ENCODE data around the gene GRIN2A. TPM values are rescaled to one million over a fixed set of nuclear protein-coding genes. Genes with fewer than 3 reads are reported as not detected.

The GRIN2A gene
- polyA plus RNA-seq, 5 donors: 0.10 to 0.94 (median 0.32) TPM

DNA sequence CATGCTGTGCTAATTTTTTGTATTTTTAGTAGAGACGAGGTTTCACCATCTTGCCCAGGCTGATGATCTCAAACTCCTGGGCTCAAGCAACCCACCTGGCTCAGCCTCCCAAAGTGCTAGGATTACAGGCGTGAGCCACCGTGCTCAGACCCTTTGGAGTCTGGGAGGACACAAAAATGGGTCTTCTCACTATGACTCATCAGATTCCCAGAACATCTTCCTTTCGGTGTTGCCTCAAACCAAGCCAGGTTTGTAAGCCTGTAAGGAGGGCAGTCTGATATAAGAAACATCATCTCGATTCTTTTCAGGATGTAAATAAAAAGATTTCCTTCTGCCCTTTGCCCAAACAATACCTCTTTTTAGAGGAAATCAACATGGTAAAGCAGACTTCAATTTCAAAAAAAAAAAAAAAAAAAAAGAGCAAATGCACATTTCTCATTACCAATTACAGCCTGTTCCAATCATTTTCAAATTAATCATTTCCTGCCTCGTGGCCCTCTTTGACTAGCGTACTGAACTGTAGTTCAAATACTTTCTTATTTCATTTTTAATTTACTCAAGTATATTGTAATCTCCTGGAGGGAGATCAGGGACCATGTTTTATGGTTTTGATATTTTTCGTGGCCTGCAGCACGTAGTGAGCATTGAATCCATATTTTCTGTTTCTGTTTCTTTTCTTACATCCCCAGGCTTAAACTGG, 409.6 kb downstream of the GRIN2A start:
- no peak for DNase-seq

- no peak for DNase-seq
Measured at GRCh38 chr16:9766891-9767290, 415.3 kb downstream of the GRIN2A start.

GRCh38 chr16:9763505-9763904, 418.7 kb downstream of the GRIN2A start:
- DNase-seq: no peak

DNA sequence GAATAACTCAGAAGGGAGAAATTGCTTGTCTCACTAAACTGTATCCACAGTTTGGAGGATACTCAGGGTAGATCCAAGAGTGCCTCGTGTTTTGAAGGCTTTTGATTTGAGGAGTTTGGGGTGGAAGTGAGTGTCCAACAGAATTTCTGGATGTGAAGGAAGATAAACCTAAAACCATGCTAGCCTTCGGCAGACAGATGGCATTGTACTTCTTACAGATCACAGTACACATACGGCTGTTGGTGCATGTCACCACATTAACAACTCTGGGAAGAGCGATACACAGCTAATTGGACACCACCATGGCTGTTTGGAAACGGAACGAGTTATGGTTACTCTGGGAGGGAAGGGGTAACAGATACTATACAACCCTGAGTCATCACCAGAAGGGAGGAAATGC, 420.4 kb downstream of the GRIN2A start:
- DNase-seq: no peak

- no peak for DNase-seq
Measured at GRCh38 chr16:9757687-9758086, 424.5 kb downstream of the GRIN2A start.

- no peak for DNase-seq
Measured at GRCh38 chr16:9756434-9756833, 425.8 kb downstream of the GRIN2A start.

DNA sequence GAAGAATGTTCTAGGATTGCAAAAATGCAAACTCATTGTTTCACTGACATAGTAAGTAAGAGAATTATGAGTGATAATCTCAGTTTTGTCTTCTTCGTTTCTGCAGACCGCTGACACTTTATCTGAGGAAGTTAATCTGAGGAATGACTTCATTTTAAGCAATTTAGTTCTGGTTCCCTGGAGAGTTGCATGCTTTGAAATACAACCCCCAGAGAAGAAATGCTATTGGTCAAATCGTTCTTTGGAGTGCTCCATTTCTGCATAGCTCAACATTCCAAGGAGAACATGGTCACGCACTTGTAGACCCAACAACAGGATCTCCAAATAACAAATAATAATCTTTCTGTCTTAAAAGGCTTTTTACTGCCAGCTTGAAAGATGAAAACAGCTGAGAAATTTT, 427.1 kb downstream of the GRIN2A start:
- no peak for DNase-seq

- no peak for DNase-seq
Measured at GRCh38 chr16:9741776-9742175, 440.5 kb downstream of the GRIN2A start.

DNA sequence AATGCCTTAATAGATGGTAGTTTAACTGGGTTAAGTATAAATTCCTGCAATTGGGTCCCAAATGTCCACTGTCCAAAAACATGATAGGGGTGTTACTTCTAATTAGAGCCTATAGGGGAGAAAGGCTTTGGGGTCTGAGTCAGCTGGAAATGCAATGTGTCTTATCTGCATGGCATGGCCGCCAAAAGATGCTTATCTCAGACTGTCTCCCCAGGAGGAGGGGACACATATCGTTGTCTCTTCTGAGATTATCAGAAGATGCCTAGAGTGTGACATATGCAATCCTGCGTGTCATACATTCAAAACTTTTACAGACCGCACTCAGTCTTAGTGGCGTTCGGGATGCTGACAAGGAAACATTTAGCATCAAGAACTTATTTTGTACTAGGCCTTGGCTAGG, 442.9 kb downstream of the GRIN2A start:
- no peak for DNase-seq

- DNase-seq: no peak
Measured at GRCh38 chr16:9738690-9739089, 443.5 kb downstream of the GRIN2A start.

- DNase-seq: no peak
Measured at GRCh38 chr16:9736547-9736946, 445.7 kb downstream of the GRIN2A start.

- no peak for DNase-seq
Measured at GRCh38 chr16:9723136-9723535, 459.1 kb downstream of the GRIN2A start.

- DNase-seq: no peak
Measured at GRCh38 chr16:9713907-9714306, 468.3 kb downstream of the GRIN2A start.

- DNase-seq: no peak
Measured at GRCh38 chr16:9713156-9713555, 469.1 kb downstream of the GRIN2A start.

GRCh38 chr16:9708972-9709620, 473.1 kb downstream of the GRIN2A start:
- no peak for DNase-seq

- DNase-seq: no peak
Measured at GRCh38 chr16:9706217-9706836, 475.9 kb downstream of the GRIN2A start.

GRCh38 chr16:9703731-9704130, 478.5 kb downstream of the GRIN2A start:
- DNase-seq: no peak

Other genes starting within 250 kb of the GRIN2A start
- gene ATF7IP2, start 203.6 kb upstream of the GRIN2A start, polyA plus RNA-seq (ENCODE audit: insufficient read depth in 1 of 5, insufficient read length in 5 of 5, low replicate concordance in 1 of 5): 10 to 100 TPM in 4 of 5 donors, 1 to 10 TPM in 1; 8.8 to 14.3 (median 12.8) TPM

All from right lung (tissue), 5 donors.